Daoy (cell line): ENCODE measurements around the gene LTBP1. TPM values are rescaled to one million over a fixed set of nuclear protein-coding genes. Genes with fewer than 3 reads are reported as not detected.
"Not testable (repeated sequence)": the region's sequence is repeated elsewhere in the genome, so short reads cannot be mapped to it uniquely, and the experiment has no call there.

Experiments
- DNase-seq: peaks from one replicate; pipeline ENCODE4 v3.0.0-alpha.2; 2015; ENCODE audit warnings: low read depth
- total RNA-seq: library from RNA; depleted of rRNA; stranded (reverse); fragments of >200 nt; shearing (Covaris generic); gene quantifications from 2 replicates; pipeline ENCODE4 v1.2.3, GENCODE V29; 2014

Gene LTBP1
- total RNA-seq, 1 experiment from 2014 or later: 46.4 TPM

- DNase-seq: peak; percentile 75
Measured at GRCh38 chr2:33426666-33427231, 480.0 kb downstream of the LTBP1 start.

GRCh38 chr2:33430077-33430476 lies 483.3 kb downstream of the LTBP1 start:
- DNase-seq: no peak

GRCh38 chr2:33430856-33431255 lies 484.1 kb downstream of the LTBP1 start:
- DNase-seq: no peak

- DNase-seq: no peak
Measured at GRCh38 chr2:33432871-33433270, 486.1 kb downstream of the LTBP1 start.

GRCh38 chr2:33433279-33434235 lies 486.8 kb downstream of the LTBP1 start:
- no peak for DNase-seq

- no peak for DNase-seq
Measured at GRCh38 chr2:33435518-33435917, 488.8 kb downstream of the LTBP1 start.

- DNase-seq: no peak
Measured at GRCh38 chr2:33436083-33436482, 489.3 kb downstream of the LTBP1 start.

GRCh38 chr2:33437297-33437696 lies 490.5 kb downstream of the LTBP1 start:
- DNase-seq: peak; percentile 81

GRCh38 chr2:33437815-33438214 lies 491.1 kb downstream of the LTBP1 start:
- no peak for DNase-seq

- peak; percentile 59 for DNase-seq
Measured at GRCh38 chr2:33441235-33441810, 494.6 kb downstream of the LTBP1 start.

- not testable (repeated sequence) for DNase-seq
Measured at GRCh38 chr2:33442052-33442451, 495.3 kb downstream of the LTBP1 start.

GRCh38 chr2:33442528-33443079 lies 495.9 kb downstream of the LTBP1 start:
- no peak for DNase-seq

GRCh38 chr2:33443274-33443829 lies 496.6 kb downstream of the LTBP1 start:
- no peak for DNase-seq

GRCh38 chr2:33444967-33445366 lies 498.2 kb downstream of the LTBP1 start:
- no peak for DNase-seq

- DNase-seq: no peak
Measured at GRCh38 chr2:33448220-33448899, 501.6 kb downstream of the LTBP1 start.
